Heart left ventricle (tissue), 16 donors: ENCODE results near the gene NAP1L4. TPM values are rescaled to one million over a fixed set of nuclear protein-coding genes. Genes with fewer than 3 reads are reported as not detected.

ENCODE experiments used
- ATAC-seq, 4 donors: fragments of 200-7000 bp; cut with Tn5 transposase; one replicate each; pipeline ENCODE4 v1.9.1; 2020 to 2022; ENCODE audit warnings: moderate library complexity in 4 of 4, mild to moderate bottlenecking in 3 of 4, moderate number of reproducible peaks in 1 of 4
- DNase-seq, 5 donors: peaks; one replicate each; pipeline ENCODE4 v3.0.0-alpha.2; 2020
- H3K27ac ChIP-seq, 12 donors: fragments of 200-600 bp; sonication (generic) in 4 of 12; one replicate each; pipeline versions ENCODE4 v1.5.0 to v1.8.0; 2016 to 2022; ENCODE audit warnings: mild to moderate bottlenecking in 2 of 12
- H3K27me3 ChIP-seq, 9 donors: fragments of 200-600 bp; sonication (generic) in 2 of 9; one replicate each; pipeline versions ENCODE4 v1.5.1 to v1.8.0; 2016 to 2022; ENCODE audit warnings: mild to moderate bottlenecking in 3 of 9
- H3K36me3 ChIP-seq, 9 donors: fragments of 200-600 bp; sonication (generic) in 2 of 9; one replicate each; pipeline versions ENCODE4 v1.5.0 to v1.8.0; 2018 to 2022; ENCODE audit warnings: mild to moderate bottlenecking in 2 of 9
- H3K4me1 ChIP-seq, 12 donors: fragments of 200-600 bp; sonication (generic) in 4 of 12; one replicate each; pipeline versions ENCODE4 v1.5.0 to v1.8.0; 2016 to 2022; ENCODE audit warnings: mild to moderate bottlenecking in 3 of 12
- H3K4me3 ChIP-seq, 12 donors: fragments of 200-600 bp; sonication (generic) in 4 of 12; one replicate each; pipeline versions ENCODE4 v1.5.0 to v1.8.0; 2017 to 2022; ENCODE audit warnings: mild to moderate bottlenecking in 9 of 12, moderate library complexity in 4 of 12
- H3K9me3 ChIP-seq, 12 donors: fragments of 200-600 bp; sonication (generic) in 4 of 12; one replicate each; pipeline versions ENCODE4 v1.5.0 to v1.8.0; 2016 to 2022; ENCODE audit warnings: mild to moderate bottlenecking in 1 of 12
- POLR2A ChIP-seq, 2 donors: fragments of 450-650 bp; IDR thresholded peaks; one replicate each; pipeline ENCODE4 v1.6.1; 2017; ENCODE audit warnings: antibody characterized with exemption in 2 of 2, mild to moderate bottlenecking in 2 of 2, moderate library complexity in 2 of 2
- WGBS, 4 donors: extraction: QIAGEN DNeasy Blood & Tissue Kit in 2 of 4; methylation state at CpG; one replicate each; pipeline versions ENCODE4 v1.1.5 to v1.1.7; 2013 to 2018; 5-methylcytosine and 5-hydroxymethylcytosine counted together
- intact Hi-C, 10 donors: fragments of 100-400 bp; cut with DNase I; formaldehyde crosslinking; loops; one replicate each; pipeline versions ENCODE4 v1.11.1 to v1.14.2; 2022
- polyA plus RNA-seq, 2 donors: library from polyadenylated mRNA; stranded (reverse); fragments of 200-250 nt; gene quantifications; one replicate each; pipeline ENCODE4 v1.2.3, GENCODE V29; 2013
- total RNA-seq, 9 donors: library from RNA; depleted of rRNA in 2 of 9; stranded (reverse); fragments of >200 nt in 2 of 9; fragmentation: NEBNext Ultra II Directional in 3 of 9; extraction: Animal tissue kit (Norgen Biotek cat#: 25700) in 3 of 9; gene quantifications; one replicate each; pipeline versions ENCODE4 v1.1.0 to v1.2.4, GENCODE V29; 2016 to 2023
- TF ChIP-seq, protein P1 (sequence below), 12 donors: fragments of 200-600 bp; sonication (generic) in 4 of 12; IDR thresholded peaks; one replicate each; pipeline versions ENCODE4 v1.5.0 to v1.8.0; 2018 to 2022; ENCODE audit warnings: antibody characterized with exemption in 12 of 12, mild to moderate bottlenecking in 5 of 12
- donor health status: ischemic (EF 13 %, LVEDD 7.1; RV severe dilation, severe dysfunction).
- donor health status: healthy with polysubstance abuse.
- donor health status: DM: no; HTN: yes; CAD: no.
- donor health status: DM: no; HTN: no; CAD: no.
- donor health status: ischemic (EF 25% LVEDD 6.9; RV normal size, moderate dysfunction).
- donor health status: ischemic (EF 25% LVEDD 5.7; RV mildly dilated, moderate dysfunction).
- donor health status: healthy.
- donor health status: DM: yes; HTN: yes; CAD: no.
- donor health status: ischemic (EF 35%, LVEDD 5.7; RV mildly dilated, moderate dysfunction).
- donor health status: nonischemic (EF 11% LVEDD 7.7; RV severe dilation, severe dysfunction).
- donor health status: DM: yes; HTN: yes; CAD: no.
- donor health status: PGD.
- donor health status: ischemic (EF 29% LVEDD 5.4; RV normal size, mild dysfunction).
- donor health status: nonischemic (EF 23%, LVEDD 6.1; RV moderate dilation, normal function).

Gene NAP1L4
- total and polyA plus RNA-seq, 11 donors: 119 to 216 (median 167) TPM

DNA sequence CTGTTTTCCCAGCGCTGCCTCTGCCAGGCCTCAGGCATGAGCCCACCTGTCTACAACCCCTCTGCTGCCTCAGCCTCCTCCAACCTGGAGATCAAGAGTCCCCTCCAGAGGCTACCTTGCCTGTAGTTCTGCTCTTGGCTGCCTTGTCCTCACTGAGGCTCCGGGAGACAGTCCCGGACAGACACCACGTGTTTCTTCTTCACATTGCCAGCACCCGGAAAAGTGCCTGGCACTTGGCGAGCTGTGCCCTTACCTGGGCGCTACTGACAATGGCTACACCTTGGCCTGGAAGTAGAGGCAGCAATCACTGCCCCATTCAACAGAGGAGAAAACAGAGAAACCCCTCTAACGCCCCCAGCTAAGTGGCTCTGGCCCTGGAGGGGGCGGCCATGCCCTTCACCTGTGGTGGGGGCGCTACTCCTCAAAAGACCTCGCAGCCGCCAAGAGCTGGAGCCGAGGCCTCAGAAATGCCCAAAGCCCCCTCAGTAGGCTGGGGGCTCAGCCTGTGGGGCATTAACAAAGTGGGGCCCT lies 3.0 kb upstream of the NAP1L4 start:
- 82 to 87% (median 86%) methylated on average over 10 to 13 of the region's 13 CpGs for WGBS, 4 donors
- intact Hi-C loops: loop anchor here in 1 of 10 donors (5.0 kb wide), 1 partner anchor 303 kb away; no protein-coding TSS in a partner anchor
- H3K36me3 ChIP-seq: peaks cover 0 to 7% (median under 1%) of the 10 kb centered on the region in 9 donors
- no peaks in the 10 kb centered on the region for H3K27me3 ChIP-seq
- no peak overlapping the region for H3K4me3 ChIP-seq
- ATAC-seq: no peak
- H3K27ac ChIP-seq: no peak overlapping the region
- peaks cover 5 to 23% (median 17%) of the 10 kb centered on the region in 12 donors for H3K4me1 ChIP-seq
- no peaks in the 10 kb centered on the region for H3K9me3 ChIP-seq
- no peak for DNase-seq
- TF ChIP-seq, protein P1, sequence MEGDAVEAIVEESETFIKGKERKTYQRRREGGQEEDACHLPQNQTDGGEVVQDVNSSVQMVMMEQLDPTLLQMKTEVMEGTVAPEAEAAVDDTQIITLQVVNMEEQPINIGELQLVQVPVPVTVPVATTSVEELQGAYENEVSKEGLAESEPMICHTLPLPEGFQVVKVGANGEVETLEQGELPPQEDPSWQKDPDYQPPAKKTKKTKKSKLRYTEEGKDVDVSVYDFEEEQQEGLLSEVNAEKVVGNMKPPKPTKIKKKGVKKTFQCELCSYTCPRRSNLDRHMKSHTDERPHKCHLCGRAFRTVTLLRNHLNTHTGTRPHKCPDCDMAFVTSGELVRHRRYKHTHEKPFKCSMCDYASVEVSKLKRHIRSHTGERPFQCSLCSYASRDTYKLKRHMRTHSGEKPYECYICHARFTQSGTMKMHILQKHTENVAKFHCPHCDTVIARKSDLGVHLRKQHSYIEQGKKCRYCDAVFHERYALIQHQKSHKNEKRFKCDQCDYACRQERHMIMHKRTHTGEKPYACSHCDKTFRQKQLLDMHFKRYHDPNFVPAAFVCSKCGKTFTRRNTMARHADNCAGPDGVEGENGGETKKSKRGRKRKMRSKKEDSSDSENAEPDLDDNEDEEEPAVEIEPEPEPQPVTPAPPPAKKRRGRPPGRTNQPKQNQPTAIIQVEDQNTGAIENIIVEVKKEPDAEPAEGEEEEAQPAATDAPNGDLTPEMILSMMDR (IDR thresholded peaks at IDR 0.05): no peak
- TF ChIP-seq POLR2A (IDR thresholded peaks at IDR 0.05): no peak

DNA sequence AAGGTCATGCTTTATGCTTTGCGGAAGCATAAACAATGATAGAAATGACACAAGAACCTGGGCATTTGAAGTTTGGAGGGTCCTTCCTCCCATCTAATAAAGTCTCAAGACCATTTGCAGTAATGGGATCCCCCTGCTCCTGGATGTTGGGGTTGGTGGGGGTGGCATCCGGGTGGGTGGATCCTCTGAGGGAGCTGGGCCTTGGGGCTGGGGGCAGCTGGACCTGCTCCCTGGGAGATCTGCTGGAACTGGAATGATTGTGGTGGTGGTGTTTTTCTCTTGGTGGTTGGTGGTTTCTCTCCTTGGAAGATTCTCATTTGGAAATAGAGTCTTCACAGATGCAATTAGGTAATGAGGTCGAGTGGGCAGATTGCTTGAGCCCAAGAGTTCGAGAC lies 2.2 kb upstream of the NAP1L4 start:
- Histone ChIP-seq H3K36me3 (peaks cover 0 to 2% (median 0%) of the 10 kb centered on the region in 9 donors), H3K4me3 (no peak overlapping the region), H3K9me3 (no peaks in the 10 kb centered on the region), H3K27me3 (no peaks in the 10 kb centered on the region), H3K4me1 (peaks cover 7 to 28% (median 24%) of the 10 kb centered on the region in 12 donors), H3K27ac (no peak overlapping the region)
- no peak for DNase-seq
- 75 to 92% (median 90%) methylated on average over 4 of the region's 4 CpGs for WGBS, 4 donors
- ATAC-seq: no peak
- TF ChIP-seq POLR2A (IDR thresholded peaks at IDR 0.05): no peak
- TF ChIP-seq, protein P1 (IDR thresholded peaks at IDR 0.05): no peak
- intact Hi-C loops: no loop called here

DNA sequence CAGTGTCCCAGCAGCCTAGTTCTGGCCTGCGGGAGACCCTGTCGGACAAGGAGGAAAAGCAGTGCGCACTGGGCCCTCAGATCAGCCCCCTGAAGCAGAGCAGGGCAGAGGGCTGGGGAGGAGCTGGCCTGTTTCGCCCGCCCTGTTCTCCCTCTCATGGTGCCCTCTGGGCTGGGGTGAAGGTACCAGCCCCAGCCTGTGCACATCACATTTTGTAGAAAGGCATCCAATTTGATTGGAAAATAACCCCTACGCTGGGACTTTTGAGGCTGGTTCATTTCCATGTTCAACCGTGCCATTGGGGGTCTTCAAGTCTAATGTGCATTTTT lies 832 bp upstream of the NAP1L4 start:
- TF ChIP-seq, protein P1 (IDR thresholded peaks at IDR 0.05): no peak
- TF ChIP-seq POLR2A (IDR thresholded peaks at IDR 0.05): no peak
- no peak for ATAC-seq
- H3K4me3 ChIP-seq: peak overlapping the region in 10 of 12 donors; percentile 66 to 96 (median 89)
- H3K27me3 ChIP-seq: no peaks in the 10 kb centered on the region
- peaks cover 7 to 41% (median 36%) of the 10 kb centered on the region in 12 donors for H3K4me1 ChIP-seq
- no peaks in the 10 kb centered on the region for H3K9me3 ChIP-seq
- 34 to 61% (median 40%) methylated on average over 4 to 7 of the region's 7 CpGs for WGBS, 4 donors
- intact Hi-C loops: no loop called here
- no peak overlapping the region for H3K27ac ChIP-seq
- no peak for DNase-seq
- H3K36me3 ChIP-seq: no peaks in the 10 kb centered on the region

DNA sequence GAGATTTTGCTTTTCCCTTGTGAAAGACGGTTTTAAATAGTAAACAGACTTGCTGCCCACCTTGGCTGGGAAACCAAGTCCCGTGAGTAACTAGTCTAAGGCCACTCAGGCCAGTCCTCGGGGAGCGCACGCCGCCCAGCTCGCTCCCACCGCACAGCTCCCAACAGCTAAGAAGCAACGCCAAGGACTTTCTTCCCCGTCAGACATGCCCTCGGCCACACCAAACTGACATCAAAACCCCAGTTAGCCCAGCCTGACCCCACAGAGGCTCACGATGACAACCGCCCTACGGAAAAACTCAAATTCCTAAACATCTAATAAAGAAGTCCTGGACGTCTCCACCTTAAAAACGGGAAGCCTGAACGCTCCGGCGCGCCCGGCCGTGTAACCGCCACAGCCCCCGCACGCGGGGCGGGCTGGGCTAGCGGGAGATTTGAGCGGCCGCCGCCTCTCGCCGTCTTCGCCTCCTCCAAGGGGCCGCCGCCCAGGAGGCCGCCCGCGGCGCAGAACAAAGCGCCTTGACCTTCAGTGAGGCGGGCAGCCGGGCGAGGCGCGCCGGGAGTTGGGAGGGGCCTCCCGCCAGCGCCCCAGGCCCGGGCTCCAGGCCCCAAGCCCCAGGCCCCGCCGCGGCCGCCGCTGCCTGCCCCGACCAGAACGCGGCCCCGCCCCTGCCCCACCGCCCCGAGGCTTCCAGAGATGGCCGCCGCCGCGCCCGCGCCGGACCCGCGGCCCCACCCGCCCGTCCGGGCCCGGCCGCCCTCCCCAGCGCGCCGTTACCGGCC lies 486 bp downstream of the NAP1L4 start:
- H3K4me1 ChIP-seq: peaks cover 7 to 53% (median 40%) of the 10 kb centered on the region in 12 donors
- peak in 3 of 5 donors; percentile 23 to 41 (median 36) for DNase-seq

More for the DNA sequence above, 486 bp downstream of the NAP1L4 start:
- TF ChIP-seq, protein P1 (IDR thresholded peaks at IDR 0.05): no peak
- TF ChIP-seq POLR2A (IDR thresholded peaks at IDR 0.05): no peak
- no peaks in the 10 kb centered on the region for H3K27me3 ChIP-seq
- H3K9me3 ChIP-seq: no peaks in the 10 kb centered on the region
- WGBS, 4 donors: 0 to 1% (median 1%) methylated on average over 26 to 79 of the region's 79 CpGs
- intact Hi-C loops: no loop called here
- H3K4me3 ChIP-seq: peak overlapping the region; percentile 66 to 96 (median 89)
- H3K27ac ChIP-seq: peak overlapping the region; percentile 83 to 97 (median 88)
- H3K36me3 ChIP-seq: peaks cover 0 to 6% (median 0%) of the 10 kb centered on the region in 9 donors
- peak in 3 of 4 donors; percentile 33 to 78 (median 76) for ATAC-seq
